ENCODE data around the gene RSU1. TPM values are rescaled to one million over a fixed set of nuclear protein-coding genes. Genes with fewer than 3 reads are reported as not detected.
"Not testable (repeated sequence)": the region's sequence is repeated elsewhere in the genome, so short reads cannot be mapped to it uniquely, and the experiment has no call there.

The RSU1 gene
- total RNA-seq, 6 donors from 2014 or later = 36.7 to 81.4 (median 48.0) TPM

DNA sequence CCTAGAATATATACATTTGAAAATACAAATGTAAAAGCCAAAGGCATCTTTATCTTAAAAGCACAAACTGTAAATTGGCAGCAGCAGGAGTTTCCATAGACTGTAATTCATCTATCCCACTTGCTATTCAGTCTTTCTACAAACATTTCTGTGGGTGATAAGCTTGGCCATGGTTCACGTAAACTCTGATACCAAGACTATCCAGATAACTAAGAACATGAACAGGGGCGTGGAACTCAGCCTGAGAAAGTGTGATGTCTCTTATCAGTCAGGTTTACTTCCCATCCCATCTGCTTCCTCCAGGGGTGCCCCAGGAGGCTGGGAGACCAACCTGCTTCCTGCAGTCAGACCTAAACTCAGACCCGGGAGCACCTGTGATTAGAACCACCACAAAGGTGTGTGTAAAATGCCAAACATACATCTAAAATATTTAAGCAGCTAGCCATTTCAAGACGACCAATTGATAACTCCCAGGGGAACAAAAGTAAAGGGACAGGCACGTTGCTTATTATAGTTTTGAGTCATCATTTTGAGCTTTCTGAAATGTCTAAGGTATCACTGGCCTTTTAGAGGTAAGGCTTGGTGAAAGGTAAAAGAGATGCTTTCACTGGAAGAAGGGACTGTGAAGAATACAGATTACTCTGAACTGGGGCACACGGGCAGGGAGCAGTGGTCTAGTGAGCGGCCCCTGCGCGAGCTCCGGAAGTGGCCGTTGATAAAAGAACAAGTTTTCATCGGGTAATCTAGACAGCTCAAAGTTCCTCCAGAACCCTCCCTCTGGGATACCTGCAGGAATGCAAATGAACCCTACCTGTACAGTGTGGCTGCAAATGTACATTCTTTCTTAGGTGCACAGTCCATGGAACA is 51.5 kb downstream of the RSU1 start:
- no peak for ATAC-seq (ENCODE audit: low FRiP score in 2 of 2)
- Histone ChIP-seq H3K27ac (no peak overlapping the region), H3K27me3 (no peaks in the 10 kb centered on the region), H3K9me3 (no peaks in the 10 kb centered on the region), H3K4me1 (peaks cover 0 to 5% (median 0%) of the 10 kb centered on the region in 4 donors), H3K36me3 (peaks cover 0 to 8% (median 0%) of the 10 kb centered on the region in 4 donors), H3K4me3 (no peak overlapping the region)
- 75 to 78% methylated on average over 12 of the region's 12 CpGs for WGBS, 2 donors
- DNase-seq = peak in 1 of 2 donors; percentile 44
- TF ChIP-seq POLR2AphosphoS5 (IDR thresholded peaks at IDR 0.05) (no peak), POLR2A (IDR thresholded peaks at IDR 0.05) (no peak), EP300 (IDR thresholded peaks at IDR 0.05) (no peak)
- TF ChIP-seq, protein P1, sequence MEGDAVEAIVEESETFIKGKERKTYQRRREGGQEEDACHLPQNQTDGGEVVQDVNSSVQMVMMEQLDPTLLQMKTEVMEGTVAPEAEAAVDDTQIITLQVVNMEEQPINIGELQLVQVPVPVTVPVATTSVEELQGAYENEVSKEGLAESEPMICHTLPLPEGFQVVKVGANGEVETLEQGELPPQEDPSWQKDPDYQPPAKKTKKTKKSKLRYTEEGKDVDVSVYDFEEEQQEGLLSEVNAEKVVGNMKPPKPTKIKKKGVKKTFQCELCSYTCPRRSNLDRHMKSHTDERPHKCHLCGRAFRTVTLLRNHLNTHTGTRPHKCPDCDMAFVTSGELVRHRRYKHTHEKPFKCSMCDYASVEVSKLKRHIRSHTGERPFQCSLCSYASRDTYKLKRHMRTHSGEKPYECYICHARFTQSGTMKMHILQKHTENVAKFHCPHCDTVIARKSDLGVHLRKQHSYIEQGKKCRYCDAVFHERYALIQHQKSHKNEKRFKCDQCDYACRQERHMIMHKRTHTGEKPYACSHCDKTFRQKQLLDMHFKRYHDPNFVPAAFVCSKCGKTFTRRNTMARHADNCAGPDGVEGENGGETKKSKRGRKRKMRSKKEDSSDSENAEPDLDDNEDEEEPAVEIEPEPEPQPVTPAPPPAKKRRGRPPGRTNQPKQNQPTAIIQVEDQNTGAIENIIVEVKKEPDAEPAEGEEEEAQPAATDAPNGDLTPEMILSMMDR (IDR thresholded peaks at IDR 0.05) = no peak

GRCh38 chr10:16761300-16761699 is 55.9 kb downstream of the RSU1 start:
- H3K4me3 ChIP-seq = no peak overlapping the region
- WGBS, 2 donors = 86 to 90% methylated on average over 8 of the region's 8 CpGs
- peaks cover 0 to 5% (median 0%) of the 10 kb centered on the region in 4 donors for H3K4me1 ChIP-seq
- DNase-seq (no peak), ATAC-seq (ENCODE audit: low FRiP score in 2 of 2) (no peak)
- no peak overlapping the region for H3K27ac ChIP-seq
- no peaks in the 10 kb centered on the region for H3K9me3 ChIP-seq
- peaks cover 0 to 24% (median 0%) of the 10 kb centered on the region in 4 donors for H3K36me3 ChIP-seq
- TF ChIP-seq EP300 (IDR thresholded peaks at IDR 0.05) (no peak), POLR2A (IDR thresholded peaks at IDR 0.05) (no peak), POLR2AphosphoS5 (IDR thresholded peaks at IDR 0.05) (no peak)
- TF ChIP-seq, protein P1 (IDR thresholded peaks at IDR 0.05) = no peak
- H3K27me3 ChIP-seq = no peaks in the 10 kb centered on the region

DNA sequence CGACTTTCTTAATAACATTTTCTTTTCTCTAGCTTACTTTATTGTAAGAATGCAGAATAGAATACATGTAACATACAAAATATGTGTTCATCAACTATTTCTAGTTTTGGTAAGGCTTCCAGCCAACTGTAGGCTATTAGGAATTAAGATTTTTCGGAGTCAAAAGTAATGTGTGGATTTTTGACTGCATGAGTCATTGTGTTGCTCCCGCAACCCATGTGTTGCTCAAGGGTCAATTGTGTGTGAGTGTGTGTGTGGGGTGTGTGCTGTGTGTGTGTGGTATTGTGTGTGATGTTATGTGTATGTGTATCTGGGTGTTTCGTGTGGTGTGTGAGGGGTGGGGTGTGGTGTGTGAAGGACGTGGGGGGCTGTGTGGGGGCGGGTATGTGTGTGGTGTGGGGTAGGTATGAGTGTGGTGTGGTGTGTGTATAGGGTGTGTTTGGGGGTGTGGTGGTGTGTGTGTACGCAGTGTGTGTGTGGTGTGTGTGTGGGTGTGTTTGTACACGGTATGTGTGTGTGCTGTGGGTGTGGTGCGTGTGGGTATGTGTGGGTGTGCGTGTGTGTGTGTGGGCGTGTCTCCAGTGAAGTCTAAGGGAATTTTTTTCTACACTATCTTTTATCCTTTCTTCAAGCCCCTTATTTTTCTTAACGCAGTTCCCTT is 60.5 kb downstream of the RSU1 start:
- ATAC-seq (ENCODE audit: low FRiP score in 2 of 2) (peak; percentile 26 to 61), DNase-seq (no peak)
- no peaks in the 10 kb centered on the region for H3K9me3 ChIP-seq
- peaks cover 0 to 5% (median 0%) of the 10 kb centered on the region in 4 donors for H3K4me1 ChIP-seq
- H3K27ac ChIP-seq = no peak overlapping the region
- TF ChIP-seq POLR2AphosphoS5 (IDR thresholded peaks at IDR 0.05) (no peak), POLR2A (IDR thresholded peaks at IDR 0.05) (no peak), EP300 (IDR thresholded peaks at IDR 0.05) (no peak)
- TF ChIP-seq, protein P1 (IDR thresholded peaks at IDR 0.05) = no peak
- no peak overlapping the region for H3K4me3 ChIP-seq
- no peaks in the 10 kb centered on the region for H3K27me3 ChIP-seq
- 92% methylated on average over 12 of the region's 12 CpGs for WGBS, 2 donors
- H3K36me3 ChIP-seq = peaks cover 0 to 31% (median 8%) of the 10 kb centered on the region in 4 donors

DNA sequence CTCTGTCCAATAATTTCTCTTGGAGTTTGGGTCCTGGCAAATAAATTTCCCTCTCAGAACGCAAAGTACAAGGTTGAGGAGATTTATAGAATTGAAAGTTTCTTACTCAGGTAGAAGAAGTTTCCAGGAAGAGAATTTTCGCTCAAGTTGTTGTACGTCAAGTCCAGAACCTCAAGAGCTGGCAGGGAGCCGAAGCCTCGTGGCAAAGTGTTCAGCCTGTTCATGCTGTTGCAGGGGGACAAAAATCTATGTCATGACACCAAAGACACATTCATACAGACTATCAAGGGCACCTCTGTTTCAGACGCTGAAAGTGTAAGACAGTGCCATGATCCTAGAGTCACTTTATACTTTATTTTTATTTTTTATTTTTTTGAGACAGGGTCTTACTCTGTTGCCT is 62.5 kb downstream of the RSU1 start:
- TF ChIP-seq POLR2A (IDR thresholded peaks at IDR 0.05) (no peak), POLR2AphosphoS5 (IDR thresholded peaks at IDR 0.05) (no peak), EP300 (IDR thresholded peaks at IDR 0.05) (no peak)
- TF ChIP-seq, protein P1 (IDR thresholded peaks at IDR 0.05) = no peak
- ATAC-seq (ENCODE audit: low FRiP score in 2 of 2) = no peak
- Histone ChIP-seq H3K9me3 (no peaks in the 10 kb centered on the region), H3K27ac (no peak overlapping the region), H3K27me3 (no peaks in the 10 kb centered on the region), H3K36me3 (peaks cover 0 to 49% (median 16%) of the 10 kb centered on the region in 4 donors), H3K4me1 (no peaks in the 10 kb centered on the region), H3K4me3 (no peak overlapping the region)
- 69 to 84% methylated on average over 6 of the region's 6 CpGs for WGBS, 2 donors
- DNase-seq = peak in 1 of 2 donors; percentile 47

GRCh38 chr10:16752849-16753248 is 64.4 kb downstream of the RSU1 start:
- ATAC-seq (ENCODE audit: low FRiP score in 2 of 2); H3K9me3 ChIP-seq; H3K27ac ChIP-seq; H3K27me3 ChIP-seq; H3K4me3 ChIP-seq; DNase-seq; H3K4me1 ChIP-seq: not testable (repeated sequence)
- 91 to 93% methylated on average over 6 of the region's 6 CpGs for WGBS, 2 donors
- H3K36me3 ChIP-seq = peaks cover 0 to 46% (median 16%) of the 10 kb centered on the region in 4 donors
